ENCODE results near the gene MC1R.
"Not testable (repeated sequence)": the region's sequence is repeated elsewhere in the genome, so short reads cannot be mapped to it uniquely, and the experiment has no call there.

The MC1R gene

DNA sequence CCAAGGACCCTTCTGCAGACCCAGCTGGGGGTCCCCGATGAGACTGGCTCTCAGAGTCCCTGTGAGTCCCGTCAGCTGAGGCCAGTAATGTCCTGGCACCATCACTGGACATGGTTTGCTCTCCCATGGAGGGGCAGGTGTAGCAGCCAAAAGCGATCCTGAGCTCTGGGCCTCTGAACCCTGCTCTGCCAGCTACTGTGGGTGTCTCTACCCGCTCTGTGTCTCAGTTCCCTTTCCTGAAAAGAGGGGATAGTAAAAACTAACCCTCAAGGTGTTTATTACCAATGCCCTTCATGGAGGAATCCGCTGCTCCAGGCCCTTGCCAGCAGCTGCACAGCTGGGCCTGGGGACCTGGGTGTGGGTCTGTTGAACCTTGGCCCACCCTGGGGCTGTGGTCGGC lies 13.3 kb downstream of the MC1R start:
- H3K27ac ChIP-seq, result no peak overlapping the region
- no peak overlapping the region for H3K4me3 ChIP-seq
- no peak for DNase-seq (ENCODE audit: low spot score)
- no peak for TF ChIP-seq CTCF (IDR thresholded peaks at IDR 0.05)

DNA sequence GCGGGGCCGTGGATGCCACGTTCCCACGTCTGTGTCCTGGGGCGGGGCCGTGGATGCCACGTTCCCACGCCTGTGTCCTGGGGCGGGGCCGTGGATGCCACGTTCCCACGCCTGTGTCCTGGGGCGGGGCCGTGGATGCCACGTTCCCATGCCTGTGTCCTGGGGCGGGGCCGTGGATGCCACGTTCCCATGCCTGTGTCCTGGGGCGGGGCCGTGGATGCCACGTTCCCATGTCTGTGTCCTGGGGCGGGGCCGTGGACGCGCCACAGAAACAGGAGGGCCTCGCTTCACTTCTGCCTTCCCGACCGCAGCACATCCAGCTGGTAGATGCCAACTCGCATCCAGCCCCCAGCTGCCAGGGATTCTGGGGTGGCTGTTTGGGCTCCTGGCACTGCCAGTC lies 15.4 kb downstream of the MC1R start:
- H3K4me3 ChIP-seq; DNase-seq (ENCODE audit: low spot score); H3K27ac ChIP-seq: not testable (repeated sequence)

DNA sequence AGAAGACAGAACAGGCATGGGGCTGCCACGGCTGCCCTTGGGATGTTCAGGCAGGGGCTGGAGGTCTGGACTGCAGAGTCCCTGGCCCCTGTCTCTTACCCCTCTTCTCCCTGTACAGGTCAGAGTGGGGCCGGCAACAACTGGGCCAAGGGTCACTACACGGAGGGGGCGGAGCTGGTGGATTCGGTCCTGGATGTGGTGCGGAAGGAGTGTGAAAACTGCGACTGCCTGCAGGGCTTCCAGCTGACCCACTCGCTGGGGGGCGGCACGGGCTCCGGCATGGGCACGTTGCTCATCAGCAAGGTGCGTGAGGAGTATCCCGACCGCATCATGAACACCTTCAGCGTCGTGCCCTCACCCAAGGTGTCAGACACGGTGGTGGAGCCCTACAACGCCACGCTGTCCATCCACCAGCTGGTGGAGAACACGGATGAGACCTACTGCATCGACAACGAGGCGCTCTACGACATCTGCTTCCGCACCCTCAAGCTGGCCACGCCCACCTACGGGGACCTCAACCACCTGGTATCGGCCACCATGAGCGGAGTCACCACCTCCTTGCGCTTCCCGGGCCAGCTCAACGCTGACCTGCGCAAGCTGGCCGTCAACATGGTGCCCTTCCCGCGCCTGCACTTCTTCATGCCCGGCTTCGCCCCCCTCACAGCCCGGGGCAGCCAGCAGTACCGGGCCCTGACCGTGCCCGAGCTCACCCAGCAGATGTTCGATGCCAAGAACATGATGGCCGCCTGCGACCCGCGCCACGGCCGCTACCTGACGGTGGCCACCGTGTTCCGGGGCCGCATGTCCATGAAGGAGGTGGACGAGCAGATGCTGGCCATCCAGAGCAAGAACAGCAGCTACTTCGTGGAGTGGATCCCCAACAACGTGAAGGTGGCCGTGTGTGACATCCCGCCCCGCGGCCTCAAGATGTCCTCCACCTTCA lies 16.2 kb downstream of the MC1R start:
- no peak for DNase-seq (ENCODE audit: low spot score)
- no peak for TF ChIP-seq CTCF (IDR thresholded peaks at IDR 0.05)

DNA sequence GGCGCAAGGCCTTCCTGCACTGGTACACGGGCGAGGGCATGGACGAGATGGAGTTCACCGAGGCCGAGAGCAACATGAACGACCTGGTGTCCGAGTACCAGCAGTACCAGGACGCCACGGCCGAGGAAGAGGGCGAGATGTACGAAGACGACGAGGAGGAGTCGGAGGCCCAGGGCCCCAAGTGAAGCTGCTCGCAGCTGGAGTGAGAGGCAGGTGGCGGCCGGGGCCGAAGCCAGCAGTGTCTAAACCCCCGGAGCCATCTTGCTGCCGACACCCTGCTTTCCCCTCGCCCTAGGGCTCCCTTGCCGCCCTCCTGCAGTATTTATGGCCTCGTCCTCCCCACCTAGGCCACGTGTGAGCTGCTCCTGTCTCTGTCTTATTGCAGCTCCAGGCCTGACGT lies 17.0 kb downstream of the MC1R start:
- H3K27ac ChIP-seq; DNase-seq (ENCODE audit: low spot score); H3K4me3 ChIP-seq: not testable (repeated sequence)

More for the DNA sequence above, 16.2 kb downstream of the MC1R start:
- H3K4me3 ChIP-seq, result no peak overlapping the region
- H3K27ac ChIP-seq, result no peak overlapping the region

GRCh38 chr16:89936034-89936433 lies 17.4 kb downstream of the MC1R start:
- Histone ChIP-seq H3K4me3 (no peak overlapping the region), H3K27ac (no peak overlapping the region)
- no peak for DNase-seq (ENCODE audit: low spot score)
- no peak for TF ChIP-seq CTCF (IDR thresholded peaks at IDR 0.05)

DNA sequence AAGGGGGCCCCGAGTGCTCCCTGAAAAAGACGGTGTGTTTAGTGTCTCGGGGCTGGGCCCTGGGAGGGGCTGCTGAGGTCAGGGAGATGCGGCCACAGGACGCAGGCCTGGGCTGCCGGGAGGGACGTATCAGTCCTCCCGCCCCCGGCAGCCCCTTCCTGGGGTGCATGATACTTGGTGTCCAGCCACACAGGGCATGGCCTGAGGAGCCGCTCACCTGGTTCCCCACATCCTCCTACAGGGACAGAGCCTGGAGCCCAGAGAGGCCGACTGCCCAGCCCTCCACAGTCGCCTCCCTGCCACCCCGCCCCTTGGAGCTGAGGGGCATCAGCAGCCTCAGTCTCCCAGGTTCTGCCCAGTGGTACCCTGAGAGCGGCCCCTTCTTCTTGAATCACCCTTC lies 17.8 kb downstream of the MC1R start:
- no peak for DNase-seq (ENCODE audit: low spot score)

DNA sequence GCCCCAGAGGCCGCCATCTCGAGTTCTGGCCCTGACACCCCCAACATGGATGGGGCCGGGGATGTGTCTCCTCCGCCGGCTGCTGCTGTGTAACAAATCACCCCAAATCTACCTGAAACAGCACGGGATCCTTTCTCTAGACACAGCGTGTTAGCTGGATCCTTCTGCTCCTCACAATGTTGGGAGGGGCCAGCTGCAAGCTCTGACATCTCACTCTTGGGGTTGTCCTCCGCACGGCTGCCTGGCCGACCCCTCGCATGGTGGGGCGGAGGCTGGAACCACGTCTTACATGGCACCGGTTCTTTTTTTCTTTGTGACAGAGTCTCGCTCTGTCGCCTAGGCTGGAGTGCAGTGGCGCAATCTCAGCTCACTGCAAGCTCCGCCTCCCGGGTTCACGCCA lies 18.3 kb downstream of the MC1R start:
- Histone ChIP-seq H3K27ac (no peak overlapping the region), H3K4me3 (no peak overlapping the region)
- DNase-seq (ENCODE audit: low spot score), result no peak
- no peak for TF ChIP-seq CTCF (IDR thresholded peaks at IDR 0.05)

More for the DNA sequence above, 17.8 kb downstream of the MC1R start:
- TF ChIP-seq CTCF (IDR thresholded peaks at IDR 0.05), result no peak
- Histone ChIP-seq H3K27ac (no peak overlapping the region), H3K4me3 (no peak overlapping the region)

- Histone ChIP-seq H3K4me3 (no peak overlapping the region), H3K27ac (no peak overlapping the region)
- no peak for TF ChIP-seq CTCF (IDR thresholded peaks at IDR 0.05)
- DNase-seq (ENCODE audit: low spot score), result no peak
Observed at GRCh38 chr16:89938175-89938885, 19.7 kb downstream of the MC1R start.

All from coronary artery (tissue), 2 donors.